Brain pericyte (primary cell): ENCODE data around the gene GALK1.
"Not testable (repeated sequence)": the region's sequence is repeated elsewhere in the genome, so short reads cannot be mapped to it uniquely, and the experiment has no call there.

Experiments used
- DNase-seq: peaks from one replicate; pipeline ENCODE4 v3.0.0-alpha.2; 2012; ENCODE audit warnings: low read depth, low spot score

GALK1 gene

GRCh38 chr17:75764711-75765421 is at the start of gene GALK1:
Gene GALK1 (minus strand): TSS chr17:75765192. CDS start chr17:75765136, 56 bp downstream.
- no peak for DNase-seq

GRCh38 chr17:75814021-75814395 is 49.0 kb upstream of the GALK1 start:
- DNase-seq, result no peak

GRCh38 chr17:75813081-75814020 is 48.4 kb upstream of the GALK1 start:
- DNase-seq, result no peak

- no peak for DNase-seq
These were observed 47.4 kb upstream of the GALK1 start for GRCh38 chr17:75812096-75813013.

- no peak for DNase-seq
These were observed 46.2 kb upstream of the GALK1 start for GRCh38 chr17:75811174-75811573.

GRCh38 chr17:75810756-75811155 is 45.8 kb upstream of the GALK1 start:
- not testable (repeated sequence) for DNase-seq

GRCh38 chr17:75810216-75810615 is 45.2 kb upstream of the GALK1 start:
- DNase-seq, result no peak

- no peak for DNase-seq
These were observed 44.7 kb upstream of the GALK1 start for GRCh38 chr17:75809631-75810111.

- DNase-seq, result no peak
These were observed 44.1 kb upstream of the GALK1 start for GRCh38 chr17:75808905-75809621.

GRCh38 chr17:75808549-75808904 is 43.5 kb upstream of the GALK1 start:
- DNase-seq, result no peak

GRCh38 chr17:75807861-75808260 is 42.9 kb upstream of the GALK1 start:
- DNase-seq, result no peak

GRCh38 chr17:75806822-75807500 is 42.0 kb upstream of the GALK1 start:
- no peak for DNase-seq

GRCh38 chr17:75803883-75804282 is 38.9 kb upstream of the GALK1 start:
- no peak for DNase-seq

- DNase-seq, result no peak
These were observed 34.4 kb upstream of the GALK1 start for GRCh38 chr17:75799402-75799801.

GRCh38 chr17:75795820-75796607 is 31.0 kb upstream of the GALK1 start:
- DNase-seq, result no peak

GRCh38 chr17:75793460-75793859 is 28.5 kb upstream of the GALK1 start:
- DNase-seq, result no peak

GRCh38 chr17:75791254-75791653 is 26.3 kb upstream of the GALK1 start:
- no peak for DNase-seq

GRCh38 chr17:75785016-75785890 is 20.3 kb upstream of the GALK1 start:
- DNase-seq, result no peak
